Fibroblast of lung (primary cell): Measurements from ENCODE around the gene WDR49. TPM values are rescaled to one million over a fixed set of nuclear protein-coding genes. Genes with fewer than 3 reads are reported as not detected.

ENCODE experiments used
- DNase-seq, 2 donors: peaks; one replicate each; pipeline versions ENCODE4 v3.0.0 to v3.0.0-alpha.2; 2010; ENCODE audit warnings: low read depth in 2 of 2
- H2AFZ ChIP-seq: 2 replicates; pipeline ENCODE4 v1.5.1; 2012; ENCODE audit warnings: low read length, control low read depth, inconsistent platforms
- H3K27ac ChIP-seq: 2 replicates; pipeline ENCODE4 v1.5.1; 2011; ENCODE audit warnings: low read length, control low read depth; ENCODE audit not compliant: insufficient read depth
- H3K27me3 ChIP-seq: 2 replicates; pipeline ENCODE4 v1.5.1; 2011; ENCODE audit warnings: mild to moderate bottlenecking, low read length; ENCODE audit not compliant: control insufficient read depth, insufficient read depth
- H3K36me3 ChIP-seq: 2 replicates; pipeline ENCODE4 v1.5.1; 2011; ENCODE audit warnings: low read length; ENCODE audit not compliant: control insufficient read depth, insufficient read depth
- H3K4me1 ChIP-seq: 2 replicates; pipeline ENCODE4 v1.5.1; 2011; ENCODE audit warnings: low read length; ENCODE audit not compliant: control insufficient read depth, insufficient read depth; ENCODE audit errors: extremely low read depth
- H3K4me2 ChIP-seq: 2 replicates; pipeline ENCODE4 v1.5.1; 2011; ENCODE audit warnings: low read length, control low read depth; ENCODE audit not compliant: insufficient read depth; ENCODE audit errors: extremely low read depth
- H3K4me3 ChIP-seq, 4 experiments: fragments of 200-600 bp in 1 of 4; sonication (generic) in 1 of 4; replicated peaks in 1 of 4; 2 replicates each; pipeline ENCODE4 v1.5.1; 2011 to 2016; ENCODE audit warnings: low read length in 4 of 4, low read depth in 3 of 4, mild to moderate bottlenecking in 3 of 4, control low read depth in 2 of 4, inconsistent platforms in 1 of 4, mixed read lengths in 1 of 4; ENCODE audit not compliant: insufficient read depth in 1 of 4; ENCODE audit errors: control extremely low read depth in 1 of 4
- H3K79me2 ChIP-seq: 2 replicates; pipeline ENCODE4 v1.5.1; 2012; ENCODE audit warnings: mild to moderate bottlenecking, low read length, inconsistent platforms; ENCODE audit not compliant: control insufficient read depth, insufficient read depth
- H3K9ac ChIP-seq: 2 replicates; pipeline ENCODE4 v1.5.1; 2011; ENCODE audit warnings: mild to moderate bottlenecking, low read length, control low read depth; ENCODE audit not compliant: insufficient read depth
- H3K9me3 ChIP-seq: 2 replicates; pipeline ENCODE4 v1.5.1; 2012; ENCODE audit warnings: low read depth, low read length; ENCODE audit not compliant: control insufficient read depth, insufficient read depth
- H4K20me1 ChIP-seq: 2 replicates; pipeline ENCODE4 v1.5.1; 2011; ENCODE audit warnings: low read length; ENCODE audit not compliant: control insufficient read depth, insufficient read depth; ENCODE audit errors: extremely low read depth
- CTCF ChIP-seq, 2 donors: IDR thresholded peaks in 1 of 2; conservative IDR thresholded peaks in 1 of 2; 1 replicate in 1 of 2; 2 replicates in 1 of 2; pipeline ENCODE4 v1.5.1; 2011 to 2012; ENCODE audit warnings: low read length in 2 of 2, control low read depth in 1 of 2, inconsistent platforms in 1 of 2, low read depth in 1 of 2, mild to moderate bottlenecking in 1 of 2
- EZH2 ChIP-seq: IDR thresholded peaks from 2 replicates; pipeline ENCODE4 v1.5.1; 2012; ENCODE audit warnings: low read length, control low read depth, mild to moderate bottlenecking; ENCODE audit errors: missing control alignments
- polyA minus RNA-seq: library from RNA; depleted of rRNA, polyadenylated mRNA; stranded (reverse); fragments of >200 nt; gene quantifications from 2 replicates; pipeline ENCODE4 v1.2.3, GENCODE V29; 2011; ENCODE audit warnings: low replicate concordance
- polyA plus RNA-seq, 2 donors: library from polyadenylated mRNA; depleted of rRNA in 1 of 2; stranded (reverse) in 1 of 2; unstranded in 1 of 2; fragments of >200 nt; gene quantifications; 2 replicates each; pipeline ENCODE4 v1.2.1, GENCODE V29; 2011 to 2012; ENCODE audit warnings: missing spikeins in 1 of 2
- total RNA-seq: library from RNA; depleted of rRNA; stranded (reverse); fragments of >200 nt; gene quantifications from 2 replicates; pipeline ENCODE4 v1.2.1, GENCODE V29; 2014

Gene WDR49
- total RNA-seq: under 0.01 and 0.26 TPM in 2 replicates
- polyA plus RNA-seq: not detected in 2 replicates
- not detected in 2 replicates for polyA plus RNA-seq (2012)
- not detected in 2 replicates for polyA minus RNA-seq

- H3K9me3 ChIP-seq: no peaks in the 10 kb centered on the region
- H3K36me3 ChIP-seq: no peaks in the 10 kb centered on the region
- no peaks in the 10 kb centered on the region for H3K27me3 ChIP-seq
- peak in 1 of 2 donors; percentile 1 for DNase-seq
- no peaks in the 10 kb centered on the region for H3K79me2 ChIP-seq
- TF ChIP-seq EZH2: no peak
- TF ChIP-seq CTCF (conservative IDR thresholded peaks at IDR 0.05 in 1 of 2, IDR thresholded peaks at IDR 0.05 in 1 of 2; ENCODE audit: low read depth in 1 of 2, low read length in 2 of 2): no peak
- H3K4me1 ChIP-seq: no peaks in the 10 kb centered on the region
- H3K27ac ChIP-seq: no peak within 1 kb of the TSS
- H3K4me3 ChIP-seq: no peak within 1 kb of the TSS
- H2AFZ ChIP-seq: no peak within 1 kb of the TSS
- H3K9ac ChIP-seq: no peak within 1 kb of the TSS
- no peak within 1 kb of the TSS for H3K4me2 ChIP-seq
- H4K20me1 ChIP-seq: no peaks in the 10 kb centered on the region
Measured at GRCh38 chr3:167653760-167654159, at the start of gene WDR49. Gene WDR49 (minus strand): TSS chr3:167653942. CDS start chr3:167653425, 517 bp downstream.

- Histone ChIP-seq H3K4me3 (no peak overlapping the region), H3K79me2 (no peaks in the 10 kb centered on the region), H3K9me3 (no peaks in the 10 kb centered on the region), H3K27ac (no peak overlapping the region), H2AFZ (no peak overlapping the region), H3K36me3 (peaks cover 1% of the 10 kb centered on the region), H3K4me1 (no peaks in the 10 kb centered on the region), H3K9ac (no peak overlapping the region), H4K20me1 (peaks cover 3% of the 10 kb centered on the region), H3K4me2 (no peak overlapping the region), H3K27me3 (no peaks in the 10 kb centered on the region)
- no peak for DNase-seq
- TF ChIP-seq CTCF (conservative IDR thresholded peaks at IDR 0.05 in 1 of 2, IDR thresholded peaks at IDR 0.05 in 1 of 2; ENCODE audit: low read depth in 1 of 2, low read length in 2 of 2) (no peak), EZH2 (no peak)
Measured at GRCh38 chr3:167700926-167701325, 47.2 kb upstream of the WDR49 start.

- Histone ChIP-seq H3K9me3 (no peaks in the 10 kb centered on the region), H3K4me3 (no peak overlapping the region), H2AFZ (no peak overlapping the region), H3K79me2 (no peaks in the 10 kb centered on the region), H3K4me2 (no peak overlapping the region), H3K4me1 (no peaks in the 10 kb centered on the region), H3K9ac (no peak overlapping the region), H3K27me3 (no peaks in the 10 kb centered on the region), H3K36me3 (peaks cover 1% of the 10 kb centered on the region), H4K20me1 (no peaks in the 10 kb centered on the region), H3K27ac (no peak overlapping the region)
- DNase-seq: no peak
- TF ChIP-seq EZH2 (no peak), CTCF (conservative IDR thresholded peaks at IDR 0.05 in 1 of 2, IDR thresholded peaks at IDR 0.05 in 1 of 2; ENCODE audit: low read depth in 1 of 2, low read length in 2 of 2) (no peak)
Measured at GRCh38 chr3:167700046-167700445, 46.3 kb upstream of the WDR49 start.
